Neural progenitor cell (in vitro differentiated cells): ENCODE data around the gene NEGR1. TPM values are rescaled to one million over a fixed set of nuclear protein-coding genes. Genes with fewer than 3 reads are reported as not detected.

Experiments
- DNase-seq: peaks from one replicate; pipeline ENCODE4 v3.0.0-alpha.2; 2016; ENCODE audit warnings: low spot score
- H2AFZ ChIP-seq: fragments of 200-600 bp; sonication (generic); replicated peaks from 2 replicates; pipeline ENCODE4 v1.6.1; 2016; ENCODE audit warnings: antibody characterized with exemption
- H3F3A ChIP-seq: fragments of 200-600 bp; sonication (generic); 2 replicates; pipeline ENCODE4 v1.6.1; 2016; ENCODE audit warnings: antibody characterized with exemption, low read depth
- H3K27ac ChIP-seq: fragments of 200-600 bp; sonication (generic); 2 replicates; pipeline ENCODE4 v1.5.1; 2016; ENCODE audit warnings: mild to moderate bottlenecking
- H3K27me3 ChIP-seq: fragments of 200-600 bp; sonication (generic); 2 replicates; pipeline ENCODE4 v1.6.1; 2016; ENCODE audit warnings: mild to moderate bottlenecking, moderate library complexity
- H3K36me3 ChIP-seq: fragments of 200-600 bp; sonication (generic); 2 replicates; pipeline ENCODE4 v1.5.1; 2016
- H3K4me1 ChIP-seq: fragments of 200-600 bp; sonication (generic); 2 replicates; pipeline ENCODE4 v1.6.1; 2016; ENCODE audit warnings: mixed run types
- H3K4me2 ChIP-seq: fragments of 200-600 bp; sonication (generic); 2 replicates; pipeline ENCODE4 v1.6.1; 2016
- H3K4me3 ChIP-seq: fragments of 200-600 bp; sonication (generic); 2 replicates; pipeline ENCODE4 v1.5.1; 2016
- H3K79me2 ChIP-seq: fragments of 200-600 bp; sonication (generic); 2 replicates; pipeline ENCODE4 v1.6.1; 2016; ENCODE audit warnings: low read depth
- H3K9ac ChIP-seq: fragments of 200-600 bp; sonication (generic); 2 replicates; pipeline ENCODE4 v1.6.1; 2016
- H3K9me3 ChIP-seq: fragments of 200-600 bp; sonication (generic); 2 replicates; pipeline ENCODE4 v1.5.1; 2016; ENCODE audit warnings: low read depth
- H4K20me1 ChIP-seq: fragments of 200-600 bp; sonication (generic); 2 replicates; pipeline ENCODE4 v1.6.1; 2016; ENCODE audit warnings: low read depth
- H3K27ac Mint-ChIP-seq: 3 replicates; pipeline ENCODE4 v1.8.0; 2021; ENCODE audit warnings: mixed read lengths
- H3K27me3 Mint-ChIP-seq: 2 replicates; pipeline ENCODE4 v1.8.0; 2022; ENCODE audit warnings: low read depth, mild to moderate bottlenecking, inconsistent platforms, moderate library complexity, mixed read lengths; ENCODE audit not compliant: insufficient read depth
- H3K36me3 Mint-ChIP-seq: 3 replicates; pipeline ENCODE4 v1.8.0; 2021; ENCODE audit warnings: mixed read lengths
- H3K4me1 Mint-ChIP-seq: 3 replicates; pipeline ENCODE4 v1.8.0; 2021; ENCODE audit warnings: mixed read lengths
- H3K4me3 Mint-ChIP-seq: 3 replicates; pipeline ENCODE4 v1.8.0; 2021; ENCODE audit warnings: mild to moderate bottlenecking, moderate library complexity, mixed read lengths
- H3K9me3 Mint-ChIP-seq: 3 replicates; pipeline ENCODE4 v1.8.0; 2020; ENCODE audit warnings: mixed read lengths
- CTCF ChIP-seq: fragments of 200-600 bp; sonication (generic); IDR thresholded peaks from 2 replicates; pipeline ENCODE4 v1.5.1; 2017; ENCODE audit warnings: antibody characterized with exemption, mild to moderate bottlenecking
- EZH2 ChIP-seq: fragments of 200-600 bp; sonication (generic); IDR thresholded peaks from 2 replicates; pipeline ENCODE4 v1.6.1; 2017; ENCODE audit warnings: antibody characterized with exemption, mild to moderate bottlenecking, moderate library complexity
- EZH2phosphoT487 ChIP-seq: fragments of 200-600 bp; sonication (generic); IDR thresholded peaks from 2 replicates; pipeline ENCODE4 v1.6.1; 2017; ENCODE audit warnings: antibody characterized with exemption
- total RNA-seq: library from RNA; depleted of rRNA; stranded (reverse); fragments of >200 nt; gene quantifications from 2 replicates; pipeline ENCODE4 v1.2.3, GENCODE V29; 2015; ENCODE audit warnings: low replicate concordance

The NEGR1 gene
- total RNA-seq, 1 donor from 2014 or later: 0.62 TPM

- H3K36me3 Mint-ChIP-seq: no peaks in the 10 kb centered on the region
- no peaks in the 10 kb centered on the region for H3K27me3 Mint-ChIP-seq
- TF ChIP-seq EZH2phosphoT487 (no peak), EZH2 (no peak), CTCF (no peak)
- H3K4me3 Mint-ChIP-seq: no peak overlapping the region
- Histone ChIP-seq H3K79me2 (no peaks in the 10 kb centered on the region), H3K9me3 (no peaks in the 10 kb centered on the region), H3K27me3 (no peaks in the 10 kb centered on the region), H3K27ac (no peak overlapping the region), H3K36me3 (no peaks in the 10 kb centered on the region), H3K4me3 (no peak overlapping the region), H3K9ac (no peak overlapping the region), H4K20me1 (no peaks in the 10 kb centered on the region), H3K4me2 (no peak overlapping the region), H2AFZ (no peak overlapping the region), H3K4me1 (no peaks in the 10 kb centered on the region), H3F3A (no peaks in the 10 kb centered on the region)
- no peaks in the 10 kb centered on the region for H3K9me3 Mint-ChIP-seq
- DNase-seq: no peak
- no peak overlapping the region for H3K27ac Mint-ChIP-seq
- H3K4me1 Mint-ChIP-seq: no peaks in the 10 kb centered on the region
These were observed 507.6 kb downstream of the NEGR1 start for GRCh38 chr1:71774705-71775104.

- no peak overlapping the region for H3K27ac Mint-ChIP-seq
- no peak for TF ChIP-seq EZH2
- TF ChIP-seq EZH2phosphoT487: no peak
- no peak for TF ChIP-seq CTCF
- Histone ChIP-seq H3K79me2 (no peaks in the 10 kb centered on the region), H3K4me1 (no peaks in the 10 kb centered on the region), H3K36me3 (no peaks in the 10 kb centered on the region), H4K20me1 (no peaks in the 10 kb centered on the region), H3K4me2 (no peak overlapping the region), H3K4me3 (no peak overlapping the region), H3K9ac (no peak overlapping the region), H3K27ac (no peak overlapping the region), H3K27me3 (no peaks in the 10 kb centered on the region), H3F3A (no peaks in the 10 kb centered on the region), H2AFZ (no peak overlapping the region), H3K9me3 (no peaks in the 10 kb centered on the region)
- H3K9me3 Mint-ChIP-seq: no peaks in the 10 kb centered on the region
- H3K27me3 Mint-ChIP-seq: no peaks in the 10 kb centered on the region
- no peaks in the 10 kb centered on the region for H3K36me3 Mint-ChIP-seq
- DNase-seq: no peak
- H3K4me3 Mint-ChIP-seq: no peak overlapping the region
- no peaks in the 10 kb centered on the region for H3K4me1 Mint-ChIP-seq
These were observed 512.2 kb downstream of the NEGR1 start for GRCh38 chr1:71770121-71770520.

GRCh38 chr1:71766748-71767147 is 515.6 kb downstream of the NEGR1 start:
- Histone ChIP-seq H3K27me3 (no peaks in the 10 kb centered on the region), H2AFZ (no peak overlapping the region), H4K20me1 (no peaks in the 10 kb centered on the region), H3K36me3 (no peaks in the 10 kb centered on the region), H3K9me3 (no peaks in the 10 kb centered on the region), H3K79me2 (no peaks in the 10 kb centered on the region), H3K9ac (no peak overlapping the region), H3F3A (no peaks in the 10 kb centered on the region), H3K4me3 (no peak overlapping the region), H3K4me1 (no peaks in the 10 kb centered on the region), H3K4me2 (no peak overlapping the region), H3K27ac (no peak overlapping the region)
- no peaks in the 10 kb centered on the region for H3K27me3 Mint-ChIP-seq
- TF ChIP-seq CTCF (no peak), EZH2phosphoT487 (no peak), EZH2 (no peak)
- H3K4me3 Mint-ChIP-seq: no peak overlapping the region
- no peaks in the 10 kb centered on the region for H3K36me3 Mint-ChIP-seq
- H3K9me3 Mint-ChIP-seq: no peaks in the 10 kb centered on the region
- H3K27ac Mint-ChIP-seq: no peak overlapping the region
- no peaks in the 10 kb centered on the region for H3K4me1 Mint-ChIP-seq
- no peak for DNase-seq
